DND-41 (cell line): ENCODE measurements around the gene NPNT.

ENCODE experiments used
- ATAC-seq: fragments of 200-7000 bp; cut with Tn5 transposase; 3 replicates; pipeline ENCODE4 v1.9.1; 2021; ENCODE audit warnings: low read depth; ENCODE audit not compliant: insufficient read depth
- DNase-seq: peaks from one replicate; pipeline ENCODE4 v3.0.0-alpha.2; 2020
- H2AFZ ChIP-seq: 2 replicates; pipeline ENCODE4 v1.6.0; 2012; ENCODE audit warnings: low read depth, low read length
- H3K27ac ChIP-seq: 2 replicates; pipeline ENCODE4 v1.5.1; 2012; ENCODE audit warnings: low read length, inconsistent platforms
- H3K27me3 ChIP-seq: fragments of 200-600 bp; sonication (generic); 2 replicates; pipeline ENCODE4 v1.6.0; 2012; ENCODE audit warnings: low read length, mild to moderate bottlenecking, inconsistent platforms; ENCODE audit not compliant: insufficient read depth, poor library complexity
- H3K36me3 ChIP-seq: 2 replicates; pipeline ENCODE4 v1.5.1; 2012; ENCODE audit warnings: low read length, inconsistent platforms; ENCODE audit not compliant: insufficient read depth
- H3K4me1 ChIP-seq: 2 replicates; pipeline ENCODE4 v1.5.1; 2012; ENCODE audit warnings: mild to moderate bottlenecking, low read length; ENCODE audit not compliant: insufficient read depth
- H3K4me2 ChIP-seq: 2 replicates; pipeline ENCODE4 v1.6.0; 2012; ENCODE audit warnings: mild to moderate bottlenecking, moderate library complexity, low read length, inconsistent platforms; ENCODE audit not compliant: insufficient read depth
- H3K4me3 ChIP-seq, 2 experiments: fragments of 200-600 bp in 1 of 2; shearing (Covaris generic) in 1 of 2; 2 replicates each; pipeline ENCODE4 v1.5.1; 2012 to 2016; ENCODE audit warnings: inconsistent platforms in 2 of 2, low read length in 2 of 2, mild to moderate bottlenecking in 2 of 2, low read depth in 1 of 2, moderate library complexity in 1 of 2
- H3K79me2 ChIP-seq: 2 replicates; pipeline ENCODE4 v1.6.0; 2012; ENCODE audit warnings: low read length, inconsistent platforms; ENCODE audit not compliant: insufficient read depth
- H3K9ac ChIP-seq: 2 replicates; pipeline ENCODE4 v1.6.0; 2012; ENCODE audit warnings: low read depth, mild to moderate bottlenecking, inconsistent platforms, low read length, moderate library complexity
- H3K9me3 ChIP-seq: 2 replicates; pipeline ENCODE4 v1.5.1; 2012; ENCODE audit warnings: low read length, moderate library complexity, mild to moderate bottlenecking, inconsistent platforms; ENCODE audit not compliant: insufficient read depth, severe bottlenecking
- H4K20me1 ChIP-seq: 2 replicates; pipeline ENCODE4 v1.6.0; 2012; ENCODE audit warnings: low read length; ENCODE audit not compliant: insufficient read depth
- EZH2 ChIP-seq: IDR thresholded peaks from 3 replicates; pipeline ENCODE4 v1.6.1; 2012; ENCODE audit warnings: borderline replicate concordance, low read depth, mild to moderate bottlenecking, moderate library complexity, low read length, inconsistent platforms; ENCODE audit not compliant: severe bottlenecking
- TF ChIP-seq, protein P1 (sequence below): IDR thresholded peaks from 2 replicates; pipeline ENCODE4 v1.5.1; 2012; ENCODE audit warnings: borderline replicate concordance, low read length, moderate library complexity, mild to moderate bottlenecking; ENCODE audit not compliant: poor library complexity, severe bottlenecking; ENCODE audit errors: extremely low read depth

The NPNT gene

DNA sequence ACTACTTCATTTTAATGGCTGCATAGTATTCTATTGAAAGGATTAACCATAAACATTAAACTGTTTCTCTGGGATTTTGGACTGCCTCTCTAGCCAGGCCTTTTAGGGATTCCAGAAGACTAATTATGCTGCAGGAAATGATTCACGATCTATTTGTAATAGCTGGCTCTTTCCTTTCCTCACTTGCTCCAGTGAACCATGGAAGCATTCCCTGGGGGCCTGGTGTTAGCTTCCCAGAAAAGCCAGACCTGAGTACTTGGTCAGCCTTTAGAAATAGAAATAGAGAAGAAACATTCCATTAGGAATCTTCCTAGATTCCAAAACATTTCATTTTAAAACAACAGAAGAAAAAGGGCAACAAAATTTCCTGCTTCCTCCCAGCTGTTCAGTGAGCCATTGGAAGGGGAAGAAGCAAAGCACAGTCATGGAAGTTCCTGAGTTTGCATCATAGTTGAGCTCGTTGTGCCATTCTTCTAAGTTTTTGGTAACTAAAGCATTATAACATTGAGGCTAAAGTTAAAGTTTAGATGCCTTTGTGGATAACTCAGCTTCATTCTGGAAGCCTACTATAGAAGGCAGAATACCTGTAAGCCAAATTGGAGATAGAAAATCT lies 83.5 kb downstream of the NPNT start:
- H3K36me3 ChIP-seq, result no peaks in the 10 kb centered on the region
- TF ChIP-seq, protein P1, sequence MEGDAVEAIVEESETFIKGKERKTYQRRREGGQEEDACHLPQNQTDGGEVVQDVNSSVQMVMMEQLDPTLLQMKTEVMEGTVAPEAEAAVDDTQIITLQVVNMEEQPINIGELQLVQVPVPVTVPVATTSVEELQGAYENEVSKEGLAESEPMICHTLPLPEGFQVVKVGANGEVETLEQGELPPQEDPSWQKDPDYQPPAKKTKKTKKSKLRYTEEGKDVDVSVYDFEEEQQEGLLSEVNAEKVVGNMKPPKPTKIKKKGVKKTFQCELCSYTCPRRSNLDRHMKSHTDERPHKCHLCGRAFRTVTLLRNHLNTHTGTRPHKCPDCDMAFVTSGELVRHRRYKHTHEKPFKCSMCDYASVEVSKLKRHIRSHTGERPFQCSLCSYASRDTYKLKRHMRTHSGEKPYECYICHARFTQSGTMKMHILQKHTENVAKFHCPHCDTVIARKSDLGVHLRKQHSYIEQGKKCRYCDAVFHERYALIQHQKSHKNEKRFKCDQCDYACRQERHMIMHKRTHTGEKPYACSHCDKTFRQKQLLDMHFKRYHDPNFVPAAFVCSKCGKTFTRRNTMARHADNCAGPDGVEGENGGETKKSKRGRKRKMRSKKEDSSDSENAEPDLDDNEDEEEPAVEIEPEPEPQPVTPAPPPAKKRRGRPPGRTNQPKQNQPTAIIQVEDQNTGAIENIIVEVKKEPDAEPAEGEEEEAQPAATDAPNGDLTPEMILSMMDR, result no peak
- TF ChIP-seq EZH2, result no peak
- H2AFZ ChIP-seq, result no peak overlapping the region
- H4K20me1 ChIP-seq, result no peaks in the 10 kb centered on the region
- no peaks in the 10 kb centered on the region for H3K27me3 ChIP-seq
- no peaks in the 10 kb centered on the region for H3K9me3 ChIP-seq
- no peak overlapping the region for H3K4me3 ChIP-seq
- H3K9ac ChIP-seq, result no peak overlapping the region
- no peaks in the 10 kb centered on the region for H3K4me1 ChIP-seq
- no peak overlapping the region for H3K4me2 ChIP-seq
- ATAC-seq (no peak), DNase-seq (no peak)
- H3K79me2 ChIP-seq, result no peaks in the 10 kb centered on the region
- H3K27ac ChIP-seq, result no peak overlapping the region

DNA sequence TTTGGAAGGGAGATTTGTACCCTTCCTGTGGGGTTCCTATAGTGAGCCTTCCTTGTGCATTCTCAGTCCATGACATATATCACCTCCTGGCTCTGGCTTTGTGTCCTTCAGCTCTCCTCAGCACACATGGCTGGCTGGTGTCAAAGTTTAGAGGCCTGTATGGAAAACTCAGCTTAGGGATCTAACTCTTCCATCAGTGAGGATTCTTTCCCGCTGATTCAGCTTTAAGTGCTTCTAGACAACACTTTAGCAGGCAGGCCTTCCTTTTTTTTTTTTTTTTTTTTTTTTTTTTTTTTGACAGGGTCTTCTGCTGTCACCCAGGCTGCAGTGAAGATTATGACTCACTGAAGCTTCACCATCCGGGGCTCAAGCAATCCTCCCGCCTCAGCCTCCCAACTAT lies 84.2 kb downstream of the NPNT start:
- Histone ChIP-seq H3K9me3 (no peaks in the 10 kb centered on the region), H3K4me3 (no peak overlapping the region), H3K36me3 (no peaks in the 10 kb centered on the region), H3K27ac (no peak overlapping the region), H3K79me2 (no peaks in the 10 kb centered on the region), H3K4me2 (no peak overlapping the region), H3K9ac (no peak overlapping the region), H3K4me1 (no peaks in the 10 kb centered on the region), H2AFZ (no peak overlapping the region), H4K20me1 (no peaks in the 10 kb centered on the region), H3K27me3 (no peaks in the 10 kb centered on the region)
- ATAC-seq (no peak), DNase-seq (no peak)
- TF ChIP-seq EZH2, result no peak
- TF ChIP-seq, protein P1, result no peak

DNA sequence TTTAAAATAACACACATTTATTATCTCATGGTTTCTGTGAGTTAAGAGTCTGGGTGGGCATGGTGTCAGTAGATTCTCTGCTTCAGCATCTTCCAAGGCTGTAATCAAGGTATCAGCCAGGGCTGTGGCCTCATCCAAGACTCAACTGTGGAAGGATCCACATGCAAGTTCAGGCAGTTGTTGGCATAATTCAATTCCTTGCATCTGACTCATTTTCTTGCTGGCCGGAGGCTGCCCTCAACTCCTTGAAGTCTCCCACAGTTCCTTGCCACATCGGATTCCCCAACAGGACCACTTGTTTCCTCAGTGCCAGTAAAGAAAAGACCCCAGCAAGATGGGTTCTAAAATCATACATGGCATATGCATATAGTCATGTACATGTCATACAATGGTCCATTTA lies 93.4 kb downstream of the NPNT start:
- Histone ChIP-seq H3K9me3 (no peaks in the 10 kb centered on the region), H3K36me3 (no peaks in the 10 kb centered on the region), H3K4me1 (no peaks in the 10 kb centered on the region), H3K27me3 (no peaks in the 10 kb centered on the region), H3K27ac (no peak overlapping the region), H3K79me2 (no peaks in the 10 kb centered on the region), H4K20me1 (no peaks in the 10 kb centered on the region), H3K4me2 (no peak overlapping the region), H2AFZ (no peak overlapping the region), H3K9ac (no peak overlapping the region), H3K4me3 (no peak overlapping the region)
- ATAC-seq, result no peak
- TF ChIP-seq EZH2, result no peak
- TF ChIP-seq, protein P1, result no peak
- DNase-seq, result no peak
